Trophoblast cell (in vitro differentiated cells and primary cell): ENCODE data around the gene WLS.

Source experiments
- DNase-seq, 2 donors: peaks; one replicate each; pipeline ENCODE4 v3.0.0-alpha.2; 2016
- H2AFZ ChIP-seq: 2 replicates; pipeline ENCODE4 v1.6.1; 2013; ENCODE audit warnings: low read length, moderate library complexity, mild to moderate bottlenecking; ENCODE audit not compliant: insufficient read depth, poor library complexity
- H2AK5ac ChIP-seq: 2 replicates; pipeline ENCODE4 v1.6.1; 2013; ENCODE audit warnings: mild to moderate bottlenecking, low read length
- H2BK120ac ChIP-seq: 2 replicates; pipeline ENCODE4 v1.6.1; 2013; ENCODE audit warnings: low read length, mild to moderate bottlenecking, moderate library complexity; ENCODE audit not compliant: insufficient read depth, poor library complexity
- H2BK12ac ChIP-seq: 2 replicates; pipeline ENCODE4 v1.6.1; 2013; ENCODE audit warnings: mild to moderate bottlenecking, low read length, moderate library complexity
- H2BK5ac ChIP-seq: 2 replicates; pipeline ENCODE4 v1.6.1; 2013; ENCODE audit warnings: low read length, low read depth, moderate library complexity, mild to moderate bottlenecking; ENCODE audit not compliant: poor library complexity
- H3K14ac ChIP-seq: 2 replicates; pipeline ENCODE4 v1.6.1; 2013; ENCODE audit warnings: mild to moderate bottlenecking, low read length
- H3K18ac ChIP-seq: 2 replicates; pipeline ENCODE4 v1.6.1; 2013; ENCODE audit warnings: mild to moderate bottlenecking, low read length
- H3K23ac ChIP-seq: 2 replicates; pipeline ENCODE4 v1.6.1; 2013; ENCODE audit warnings: low read length
- H3K27ac ChIP-seq: 2 replicates; pipeline ENCODE4 v1.5.1; 2013; ENCODE audit warnings: low read depth, mild to moderate bottlenecking, inconsistent platforms, low read length, moderate library complexity
- H3K27me3 ChIP-seq: 2 replicates; pipeline ENCODE4 v1.6.1; 2013; ENCODE audit warnings: inconsistent platforms, mild to moderate bottlenecking, low read length, moderate library complexity; ENCODE audit not compliant: insufficient read depth
- H3K36me3 ChIP-seq, 2 experiments: 1 replicate in 1 of 2; 2 replicates in 1 of 2; pipeline ENCODE4 v1.6.1; 2013; ENCODE audit warnings: low read length in 2 of 2, mild to moderate bottlenecking in 2 of 2, moderate library complexity in 1 of 2; ENCODE audit not compliant: insufficient read depth in 2 of 2, control insufficient read depth in 1 of 2
- H3K4ac ChIP-seq: 2 replicates; pipeline ENCODE4 v1.6.1; 2013; ENCODE audit warnings: low read depth, mild to moderate bottlenecking, low read length, moderate library complexity
- H3K4me1 ChIP-seq, 2 experiments: 1 replicate in 1 of 2; 2 replicates in 1 of 2; pipeline ENCODE4 v1.6.1; 2013; ENCODE audit warnings: low read length in 2 of 2, mild to moderate bottlenecking in 2 of 2, moderate library complexity in 1 of 2; ENCODE audit not compliant: insufficient read depth in 2 of 2, control insufficient read depth in 1 of 2
- H3K4me2 ChIP-seq: 2 replicates; pipeline ENCODE4 v1.6.1; 2013; ENCODE audit warnings: inconsistent platforms, mild to moderate bottlenecking, low read length, moderate library complexity
- H3K4me3 ChIP-seq: 2 replicates; pipeline ENCODE4 v1.5.1; 2013; ENCODE audit warnings: mild to moderate bottlenecking, low read depth, low read length, inconsistent platforms
- H3K79me1 ChIP-seq: one replicate; pipeline ENCODE4 v1.6.1; 2013; ENCODE audit warnings: low read length
- H3K79me2 ChIP-seq: 2 replicates; pipeline ENCODE4 v1.6.1; 2013; ENCODE audit warnings: low read length, mild to moderate bottlenecking; ENCODE audit not compliant: control insufficient read depth, insufficient read depth, poor library complexity
- H3K9ac ChIP-seq: 2 replicates; pipeline ENCODE4 v1.6.1; 2013; ENCODE audit warnings: mild to moderate bottlenecking, low read length
- H3K9me3 ChIP-seq: 2 replicates; pipeline ENCODE4 v1.6.1; 2013; ENCODE audit warnings: low read depth, mild to moderate bottlenecking, control low read depth, inconsistent platforms, low read length; ENCODE audit not compliant: insufficient read depth
- H4K12ac ChIP-seq: 2 replicates; pipeline ENCODE4 v1.6.1; 2013; ENCODE audit warnings: low read depth, mild to moderate bottlenecking, low read length, moderate library complexity
- H4K8ac ChIP-seq: 2 replicates; pipeline ENCODE4 v1.6.1; 2013; ENCODE audit warnings: low read depth, mild to moderate bottlenecking, low read length, moderate library complexity
- H4K91ac ChIP-seq: one replicate; pipeline ENCODE4 v1.6.1; 2013; ENCODE audit warnings: low read depth, mild to moderate bottlenecking, low read length, moderate library complexity
- WGBS: extraction: QIAGEN DNeasy Blood & Tissue Kit; methylation state at CpG from one replicate; pipeline ENCODE4 v1.1.7; 2013; ENCODE audit warnings: missing lambda C conversion rate; ENCODE audit not compliant: insufficient read length, insufficient coverage; ENCODE audit errors: extremely low coverage; 5-methylcytosine and 5-hydroxymethylcytosine counted together

WLS gene

GRCh38 chr1:68211761-68212380 lies 20.5 kb downstream of the WLS start:
- no peak overlapping the region for H2BK120ac ChIP-seq
- H3K23ac ChIP-seq: no peak overlapping the region
- WGBS: no CpG with 5 or more reads among the region's 6 CpGs
- no peaks in the 10 kb centered on the region for H3K9me3 ChIP-seq
- no peak overlapping the region for H2BK5ac ChIP-seq
- H3K18ac ChIP-seq: no peak overlapping the region
- no peak overlapping the region for H4K12ac ChIP-seq
- no peak for DNase-seq
- no peak overlapping the region for H3K27ac ChIP-seq
- no peak overlapping the region for H4K91ac ChIP-seq
- H3K4me2 ChIP-seq: no peak overlapping the region
- peaks cover 8 to 13% of the 10 kb centered on the region in 2 experiments for H3K4me1 ChIP-seq
- H3K79me2 ChIP-seq: peaks cover 7% of the 10 kb centered on the region
- no peak overlapping the region for H3K14ac ChIP-seq
- peaks cover 9% of the 10 kb centered on the region for H3K79me1 ChIP-seq
- H4K8ac ChIP-seq: no peak overlapping the region
- H3K27me3 ChIP-seq: no peaks in the 10 kb centered on the region
- no peak overlapping the region for H2AFZ ChIP-seq
- no peak overlapping the region for H3K4me3 ChIP-seq
- no peak overlapping the region for H2BK12ac ChIP-seq
- no peak overlapping the region for H3K9ac ChIP-seq
- peak overlapping the region; percentile 90 for H3K4ac ChIP-seq
- no peaks in the 10 kb centered on the region for H3K36me3 ChIP-seq
- H2AK5ac ChIP-seq: no peak overlapping the region

- H3K79me1 ChIP-seq: peaks cover 8% of the 10 kb centered on the region
- no peak for DNase-seq
These were observed 21.5 kb downstream of the WLS start for GRCh38 chr1:68210829-68211228.

GRCh38 chr1:68210027-68210426 lies 22.3 kb downstream of the WLS start:
- Histone ChIP-seq H3K79me2 (peaks cover 6% of the 10 kb centered on the region), H3K18ac (no peak overlapping the region), H3K27ac (no peak overlapping the region), H2BK12ac (no peak overlapping the region), H3K4me1 (peaks cover 8 to 9% of the 10 kb centered on the region in 2 experiments), H2AK5ac (no peak overlapping the region), H3K14ac (no peak overlapping the region), H3K4me3 (no peak overlapping the region), H3K9me3 (no peaks in the 10 kb centered on the region), H4K12ac (no peak overlapping the region), H3K23ac (no peak overlapping the region), H2AFZ (no peak overlapping the region), H3K36me3 (no peaks in the 10 kb centered on the region), H2BK120ac (no peak overlapping the region), H4K91ac (no peak overlapping the region), H3K4me2 (no peak overlapping the region), H3K79me1 (peaks cover 7% of the 10 kb centered on the region), H2BK5ac (no peak overlapping the region), H3K27me3 (no peaks in the 10 kb centered on the region), H4K8ac (no peak overlapping the region), H3K4ac (peak overlapping the region; percentile 6), H3K9ac (no peak overlapping the region)
- DNase-seq: no peak

More at GRCh38 chr1:68210829-68211228, 21.5 kb downstream of the WLS start:
- H4K12ac ChIP-seq: no peak overlapping the region
- H2AFZ ChIP-seq: no peak overlapping the region
- no peak overlapping the region for H2AK5ac ChIP-seq
- H3K4me3 ChIP-seq: no peak overlapping the region
- peak overlapping the region; percentile 42 for H3K4ac ChIP-seq
- no peak overlapping the region for H4K91ac ChIP-seq
- no peak overlapping the region for H3K14ac ChIP-seq
- no peak overlapping the region for H3K23ac ChIP-seq
- H3K4me1 ChIP-seq: peaks cover 8 to 9% of the 10 kb centered on the region in 2 experiments
- no peak overlapping the region for H3K18ac ChIP-seq
- peaks cover 6% of the 10 kb centered on the region for H3K79me2 ChIP-seq
- WGBS: no CpG with 5 or more reads among the region's 2 CpGs
- H4K8ac ChIP-seq: no peak overlapping the region
- no peak overlapping the region for H2BK5ac ChIP-seq
- H3K36me3 ChIP-seq: no peaks in the 10 kb centered on the region
- H2BK120ac ChIP-seq: no peak overlapping the region
- H2BK12ac ChIP-seq: no peak overlapping the region
- no peaks in the 10 kb centered on the region for H3K9me3 ChIP-seq
- no peaks in the 10 kb centered on the region for H3K27me3 ChIP-seq
- no peak overlapping the region for H3K4me2 ChIP-seq
- no peak overlapping the region for H3K9ac ChIP-seq
- H3K27ac ChIP-seq: no peak overlapping the region

GRCh38 chr1:68206848-68207689 lies 25.3 kb downstream of the WLS start:
- no peak overlapping the region for H4K12ac ChIP-seq
- no peak overlapping the region for H2BK120ac ChIP-seq
- H3K36me3 ChIP-seq: no peaks in the 10 kb centered on the region
- no peak overlapping the region for H3K9ac ChIP-seq
- no peaks in the 10 kb centered on the region for H3K27me3 ChIP-seq
- no peak overlapping the region for H4K8ac ChIP-seq
- H3K4me2 ChIP-seq: no peak overlapping the region
- DNase-seq: no peak
- H2AFZ ChIP-seq: no peak overlapping the region
- WGBS: no CpG with 5 or more reads among the region's 3 CpGs
- H3K79me2 ChIP-seq: peaks cover 10% of the 10 kb centered on the region
- H2BK12ac ChIP-seq: no peak overlapping the region
- no peak overlapping the region for H3K27ac ChIP-seq
- H3K4me1 ChIP-seq: peaks cover 2 to 3% of the 10 kb centered on the region in 2 experiments
- no peak overlapping the region for H3K4me3 ChIP-seq
- H2BK5ac ChIP-seq: no peak overlapping the region
- H2AK5ac ChIP-seq: no peak overlapping the region
- no peaks in the 10 kb centered on the region for H3K79me1 ChIP-seq
- no peak overlapping the region for H3K14ac ChIP-seq
- H3K9me3 ChIP-seq: no peaks in the 10 kb centered on the region
- H3K18ac ChIP-seq: no peak overlapping the region
- no peak overlapping the region for H3K4ac ChIP-seq
- H3K23ac ChIP-seq: no peak overlapping the region
- no peak overlapping the region for H4K91ac ChIP-seq
